ENCODE data around the gene EPHA8. TPM values are rescaled to one million over a fixed set of nuclear protein-coding genes. Genes with fewer than 3 reads are reported as not detected.

Gene EPHA8
- total RNA-seq, 1 donor from 2014 or later = not detected

GRCh38 chr1:22629886-22630285 lies 66.6 kb downstream of the EPHA8 start:
- DNase-seq (ENCODE audit: extremely low spot score in 2 of 2) = no peak
- no peaks in the 10 kb centered on the region for H3K9me3 ChIP-seq
- no peak overlapping the region for H3K4me3 ChIP-seq
- H3K27ac ChIP-seq = no peak overlapping the region
- intact Hi-C loops (cut with DNase I) = loop anchor here (10.0 kb wide), 1 partner anchor 495 kb away; no protein-coding TSS in a partner anchor
- TF ChIP-seq POLR2A (IDR thresholded peaks at IDR 0.05) = no peak
- no peaks in the 10 kb centered on the region for H3K4me1 ChIP-seq
- no peaks in the 10 kb centered on the region for H3K36me3 ChIP-seq
- H3K27me3 ChIP-seq = no peaks in the 10 kb centered on the region

GRCh38 chr1:22633697-22634463 lies 70.6 kb downstream of the EPHA8 start:
- H3K27ac ChIP-seq = no peak overlapping the region
- H3K9me3 ChIP-seq = no peaks in the 10 kb centered on the region
- H3K4me1 ChIP-seq = no peaks in the 10 kb centered on the region
- H3K27me3 ChIP-seq = no peaks in the 10 kb centered on the region
- DNase-seq (ENCODE audit: extremely low spot score in 2 of 2) = no peak
- H3K4me3 ChIP-seq = no peak overlapping the region
- no peaks in the 10 kb centered on the region for H3K36me3 ChIP-seq
- intact Hi-C loops (cut with DNase I) = loop anchor here (10.0 kb wide), 1 partner anchor 499 kb away; no protein-coding TSS in a partner anchor
- TF ChIP-seq POLR2A (IDR thresholded peaks at IDR 0.05) = no peak
- no peak for TF ChIP-seq POLR2AphosphoS5 (IDR thresholded peaks at IDR 0.05; ENCODE audit: insufficient read depth in 1 of 2, low read depth in 1 of 2)
- TF ChIP-seq CTCF (IDR thresholded peaks at IDR 0.05) = no peak

- TF ChIP-seq CTCF (IDR thresholded peaks at IDR 0.05) = no peak
- no peak for TF ChIP-seq POLR2A (IDR thresholded peaks at IDR 0.05)
- TF ChIP-seq POLR2AphosphoS5 (IDR thresholded peaks at IDR 0.05; ENCODE audit: insufficient read depth in 1 of 2, low read depth in 1 of 2) = no peak
- Histone ChIP-seq H3K4me1 (no peaks in the 10 kb centered on the region), H3K27ac (no peak overlapping the region), H3K4me3 (no peak overlapping the region), H3K27me3 (no peaks in the 10 kb centered on the region), H3K9me3 (no peaks in the 10 kb centered on the region), H3K36me3 (no peaks in the 10 kb centered on the region)
- intact Hi-C loops (cut with DNase I) = loop anchor here (10.0 kb wide), 1 partner anchor 501 kb away; no protein-coding TSS in a partner anchor
- no peak for DNase-seq (ENCODE audit: extremely low spot score in 2 of 2)
Measured at GRCh38 chr1:22635436-22635835, 72.1 kb downstream of the EPHA8 start.

GRCh38 chr1:22636353-22636752 lies 73.1 kb downstream of the EPHA8 start, which contains the start of gene C1QA:
TSS of gene C1QA (plus strand) at chr1:22636628. CDS start at chr1:22637617, 989 bp downstream.
- no peak within 1 kb of the TSS for H3K27ac ChIP-seq
- intact Hi-C loops (cut with DNase I) = loop anchor here (10.0 kb wide), 1 partner anchor 502 kb away; no protein-coding TSS in a partner anchor
- peak within 1 kb of the TSS in 1 of 2 donors; percentile 24 for H3K4me3 ChIP-seq
- no peaks in the 10 kb centered on the region for H3K36me3 ChIP-seq
- TF ChIP-seq POLR2AphosphoS5 (IDR thresholded peaks at IDR 0.05; ENCODE audit: insufficient read depth in 1 of 2, low read depth in 1 of 2) (peak in 1 of 2 donors; percentile 51), POLR2A (IDR thresholded peaks at IDR 0.05) (no peak), CTCF (IDR thresholded peaks at IDR 0.05) (no peak)
- H3K9me3 ChIP-seq = no peaks in the 10 kb centered on the region
- DNase-seq (ENCODE audit: extremely low spot score in 2 of 2) = no peak
- H3K27me3 ChIP-seq = no peaks in the 10 kb centered on the region
- H3K4me1 ChIP-seq = no peaks in the 10 kb centered on the region

- Histone ChIP-seq H3K36me3 (no peaks in the 10 kb centered on the region), H3K9me3 (no peaks in the 10 kb centered on the region), H3K27me3 (no peaks in the 10 kb centered on the region), H3K27ac (no peak overlapping the region), H3K4me1 (no peaks in the 10 kb centered on the region), H3K4me3 (peak overlapping the region in 1 of 2 donors; percentile 24)
- no peak for DNase-seq (ENCODE audit: extremely low spot score in 2 of 2)
- intact Hi-C loops (cut with DNase I) = loop anchor here (10.0 kb wide), 1 partner anchor 502 kb away; no protein-coding TSS in a partner anchor
- TF ChIP-seq POLR2A (IDR thresholded peaks at IDR 0.05) (no peak), CTCF (IDR thresholded peaks at IDR 0.05) (no peak), POLR2AphosphoS5 (IDR thresholded peaks at IDR 0.05; ENCODE audit: insufficient read depth in 1 of 2, low read depth in 1 of 2) (no peak)
Measured at GRCh38 chr1:22636927-22637326, 73.6 kb downstream of the EPHA8 start.

Data from vagina (tissue), 2 donors.